HG03108 (cell line): Measurements from ENCODE around the gene TAOK3.
A peak's percentile ranks its signal among the peaks of the same experiment; 100 is the strongest.
"Not testable (repeated sequence)": the region's sequence is repeated elsewhere in the genome, so short reads cannot be mapped to it uniquely, and the experiment has no call there.

ENCODE experiments used
- ATAC-seq: cut with Tn5 transposase; IDR thresholded peaks from one replicate; pipeline ENCODE4 v1.9.1; 2021; ENCODE audit warnings: moderate library complexity; ENCODE audit not compliant: unreplicated experiment

The TAOK3 gene

DNA sequence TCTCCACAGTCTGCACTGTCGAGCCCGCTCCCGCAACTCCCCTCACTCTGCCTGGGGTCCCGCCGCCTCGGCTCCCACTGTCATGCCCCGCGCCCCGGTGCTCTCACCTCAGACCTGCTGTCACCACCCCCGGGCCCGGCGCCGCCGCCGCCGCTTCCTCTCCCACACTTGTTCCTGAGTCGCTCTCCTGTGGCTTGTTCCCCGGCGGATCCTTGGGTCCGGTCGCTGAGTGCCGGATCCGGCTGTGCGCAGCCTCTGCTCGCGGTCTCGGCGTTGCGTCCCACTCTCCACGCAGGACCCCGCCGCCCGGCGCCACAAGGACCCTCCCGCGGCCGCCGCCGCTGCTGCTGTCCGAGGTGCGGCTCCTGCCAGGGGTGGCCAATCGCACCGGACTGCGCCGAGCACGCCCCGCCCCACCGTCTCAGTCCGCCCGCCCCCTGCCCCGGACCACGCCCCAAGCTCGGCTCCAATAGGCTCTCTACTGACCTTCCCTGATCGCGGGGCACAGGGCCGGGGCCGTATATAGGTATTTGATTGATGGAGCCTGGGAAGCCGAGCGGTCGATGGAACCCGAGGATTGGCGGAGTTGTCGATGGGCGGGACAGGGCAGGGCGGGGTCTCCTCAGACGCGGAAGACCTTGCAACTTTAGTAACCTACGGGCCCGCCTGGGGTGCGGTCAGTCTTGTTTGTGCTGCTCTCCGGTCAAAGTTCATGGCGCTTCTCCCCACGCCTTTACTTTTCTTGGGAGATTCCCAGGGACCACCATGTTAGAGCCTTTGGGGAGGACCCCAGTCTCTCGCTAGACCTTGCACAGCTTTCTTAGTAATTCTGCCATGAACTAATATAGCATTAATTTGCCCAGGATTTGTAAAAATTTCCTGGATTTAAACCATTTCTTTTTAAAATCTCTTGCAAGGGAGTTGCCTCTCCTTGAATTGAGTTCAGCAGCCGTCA lies at the start of gene TAOK3:
Gene TAOK3 (minus strand): TSS at position 367 of the 955 bp plus-strand sequence. CDS start 117,340 bp downstream, outside the sequence.
- ATAC-seq, result peak; percentile 79

- no peak for ATAC-seq
These were observed 48.0 kb upstream of the TAOK3 start for GRCh38 chr12:118420673-118421072.

- no peak for ATAC-seq
These were observed 45.8 kb upstream of the TAOK3 start for GRCh38 chr12:118418385-118419057.

DNA sequence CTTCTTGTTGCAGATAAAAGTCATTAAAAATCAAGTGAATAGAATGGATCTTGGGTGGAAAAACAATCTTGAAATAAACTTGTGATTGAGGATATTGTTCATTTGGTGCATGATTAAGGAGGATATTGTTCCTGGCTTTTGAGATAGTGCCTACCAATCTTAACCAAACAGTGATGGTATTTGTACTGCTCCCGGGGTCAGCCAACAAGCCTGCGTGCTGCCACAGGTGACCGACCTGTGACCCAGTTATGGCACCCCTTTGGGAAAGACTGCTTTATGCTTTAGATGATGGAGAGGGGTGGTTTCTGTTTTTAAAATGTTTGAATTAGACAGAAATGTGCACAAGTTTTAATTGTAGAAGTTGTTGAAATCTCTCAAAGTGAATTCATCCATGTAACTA lies 45.2 kb upstream of the TAOK3 start:
- ATAC-seq, result no peak

DNA sequence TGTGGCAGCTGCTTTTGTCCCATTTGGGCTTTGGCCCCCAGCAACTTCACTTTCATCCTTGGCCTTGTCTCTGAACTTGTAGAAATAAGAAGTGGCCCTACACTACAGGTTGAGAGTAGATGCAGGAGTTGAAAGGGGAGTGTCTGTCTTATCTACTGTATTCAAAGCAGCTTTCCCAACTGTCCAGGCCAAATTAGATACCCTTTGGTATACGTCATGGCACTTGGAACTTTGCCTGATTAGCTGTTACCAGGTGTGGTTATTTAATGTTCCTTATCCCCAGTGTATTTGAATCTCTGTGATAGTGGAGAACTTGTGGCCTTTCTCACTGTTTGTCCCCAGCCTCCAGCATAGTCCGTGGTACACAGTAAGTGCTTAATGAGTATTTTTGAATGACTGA lies 37.1 kb upstream of the TAOK3 start:
- no peak for ATAC-seq

DNA sequence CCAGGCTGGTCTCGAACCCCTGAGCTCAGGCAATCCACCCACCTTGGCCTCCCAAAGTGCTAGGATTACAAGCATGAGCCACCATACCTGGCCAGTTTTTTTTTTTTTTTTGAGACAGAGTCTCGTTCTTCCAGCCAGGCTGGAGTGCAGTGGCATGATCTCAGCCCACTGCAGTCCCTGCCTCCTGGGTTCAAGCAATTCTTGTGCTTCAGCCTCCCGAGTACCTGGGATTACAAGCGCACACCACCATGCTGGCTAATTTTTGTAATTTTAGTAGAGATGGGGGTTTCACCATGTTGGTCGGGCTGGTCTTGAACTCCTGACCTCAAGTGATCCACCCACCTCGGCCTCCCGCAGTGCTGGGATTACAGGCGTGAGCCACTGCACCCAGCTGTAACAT lies 35.5 kb upstream of the TAOK3 start:
- ATAC-seq, result not testable (repeated sequence)

DNA sequence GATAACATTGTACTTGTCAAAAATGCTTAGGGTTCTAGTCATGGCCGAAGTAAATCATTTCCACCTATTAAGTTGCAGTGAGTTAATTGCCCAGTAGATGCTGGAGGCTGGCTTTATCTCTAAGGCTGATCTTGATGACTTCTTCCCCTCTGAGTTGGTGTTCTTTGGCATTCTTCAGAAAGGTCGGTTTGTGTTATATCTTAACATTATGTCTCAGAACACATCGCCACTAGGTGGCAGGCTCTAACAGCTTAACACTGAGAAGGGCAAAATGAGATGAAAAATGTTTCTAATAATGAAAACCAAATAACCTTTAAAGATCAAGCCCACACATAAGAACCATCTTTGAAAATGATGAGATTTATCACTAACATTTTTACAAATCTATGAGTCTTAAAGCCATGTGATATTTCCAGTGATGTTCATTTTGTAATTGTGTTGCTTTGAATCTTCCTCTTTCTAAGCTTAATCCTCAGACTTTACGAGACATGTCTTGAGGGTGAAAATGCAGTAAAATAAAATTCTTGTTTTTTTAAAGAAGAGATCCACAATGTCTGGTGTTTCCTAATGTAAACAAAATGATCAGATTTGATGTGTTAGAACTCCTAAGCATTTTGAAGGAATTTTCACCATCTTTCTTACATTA lies 32.3 kb upstream of the TAOK3 start:
- ATAC-seq, result no peak

GRCh38 chr12:118402251-118402650 lies 29.5 kb upstream of the TAOK3 start:
- ATAC-seq, result no peak

DNA sequence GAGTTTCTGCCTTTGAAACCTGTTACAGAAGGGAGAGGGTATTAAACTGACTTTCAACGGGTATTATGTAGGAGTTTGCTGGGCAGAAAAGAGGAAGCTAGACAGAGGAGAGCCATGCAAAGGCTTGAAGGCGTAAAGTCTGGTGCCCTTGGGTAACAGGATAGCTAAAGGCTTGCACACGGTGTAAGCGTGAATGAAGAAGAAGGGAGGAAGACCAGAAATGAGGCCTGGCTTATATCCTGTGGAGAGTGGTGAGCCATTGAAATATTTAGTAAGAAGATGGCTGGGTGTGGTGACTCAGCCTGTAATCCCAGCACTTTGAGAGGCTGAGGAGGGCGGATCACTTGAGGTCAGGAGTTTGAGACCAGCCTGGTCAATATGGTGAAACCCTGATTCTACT lies 26.2 kb upstream of the TAOK3 start:
- ATAC-seq, result no peak

DNA sequence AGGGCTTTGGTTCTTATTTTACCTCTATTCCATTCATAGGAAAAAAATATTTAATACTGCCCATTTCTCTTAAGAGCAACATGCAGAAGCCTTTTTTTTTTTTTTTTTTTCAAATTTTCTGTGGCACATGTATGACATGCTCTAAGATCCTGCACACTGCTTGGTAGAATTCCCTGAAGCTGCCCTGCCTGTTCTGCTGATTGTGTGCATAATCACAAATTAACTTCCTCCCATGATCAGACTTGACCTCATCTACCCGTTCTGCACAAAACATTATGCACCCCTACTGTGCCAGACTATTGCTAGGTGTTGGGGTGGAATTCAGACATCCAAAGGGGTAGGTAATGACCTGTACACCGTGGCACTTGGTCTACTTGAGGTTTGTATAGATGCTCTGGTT lies 25.8 kb upstream of the TAOK3 start:
- ATAC-seq, result no peak

DNA sequence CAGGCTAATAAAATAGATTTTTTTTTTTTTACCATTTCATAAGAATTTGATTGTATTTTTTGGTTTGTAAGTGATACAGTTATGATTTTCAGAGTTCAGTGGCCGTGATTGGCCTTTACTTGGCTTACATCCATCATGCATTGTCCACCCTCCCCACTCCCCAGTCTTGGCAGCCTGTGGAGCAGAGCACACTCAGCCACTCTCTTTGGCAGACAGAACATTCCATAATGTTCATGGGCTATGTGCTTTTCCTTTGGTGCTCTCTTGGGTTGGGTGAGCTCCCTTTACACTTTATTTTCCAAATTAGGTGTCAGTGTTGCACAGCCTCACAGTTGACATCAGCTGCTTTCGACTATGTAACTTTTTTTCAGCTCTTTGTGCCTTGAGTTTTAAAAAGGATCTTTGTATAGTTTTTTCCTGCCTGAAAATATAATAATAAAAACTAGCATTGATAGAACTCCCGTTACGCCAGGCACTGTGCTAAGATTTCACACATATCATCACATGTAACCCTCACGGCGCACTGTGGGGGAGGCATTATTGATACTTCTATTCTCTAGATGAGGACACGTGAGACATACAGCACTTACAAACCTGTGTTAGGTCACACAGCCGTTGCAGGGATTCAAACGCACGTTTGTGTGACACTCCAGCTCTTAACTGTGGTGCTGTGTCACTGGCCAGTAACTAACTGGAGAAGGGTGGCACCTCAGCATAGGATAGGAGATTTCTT lies 25.2 kb upstream of the TAOK3 start:
- no peak for ATAC-seq

DNA sequence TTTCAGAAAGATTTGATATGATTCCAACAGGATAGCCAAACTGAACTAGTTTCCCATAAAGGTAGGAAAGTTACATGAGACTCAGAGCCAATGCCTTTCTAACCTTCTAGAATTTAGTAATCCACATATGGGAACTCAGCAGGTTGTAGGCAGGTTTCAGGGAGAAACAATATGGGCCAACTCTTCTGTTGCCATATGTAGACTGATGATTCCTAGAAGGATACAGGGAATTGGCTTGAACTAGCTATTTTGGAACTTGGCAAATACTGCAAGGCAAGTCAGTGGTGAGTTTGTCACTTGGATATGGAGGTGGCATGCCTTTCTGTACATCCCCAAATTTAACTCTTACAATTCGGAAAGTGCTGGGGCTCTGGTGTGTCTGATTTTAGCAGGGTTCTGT lies 19.1 kb upstream of the TAOK3 start:
- ATAC-seq, result no peak

DNA sequence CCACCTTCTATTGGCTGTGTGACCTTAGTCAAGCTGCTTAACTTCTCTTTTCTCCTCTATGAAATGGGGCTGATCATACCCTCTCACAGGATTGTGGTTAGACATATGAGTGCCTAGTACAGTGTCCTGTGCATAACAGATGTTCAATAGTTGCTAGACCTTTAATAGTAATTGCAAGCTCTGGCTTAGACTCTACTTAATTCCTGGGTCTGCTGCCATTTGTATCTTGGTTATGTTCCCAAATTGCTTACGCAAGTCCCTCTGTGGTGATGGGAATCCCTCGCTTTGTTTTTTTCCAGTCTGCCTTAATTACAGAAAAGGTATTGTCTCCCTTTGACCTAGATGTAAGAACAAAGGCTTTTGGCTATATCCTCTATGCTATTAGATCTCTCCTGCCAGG lies 18.7 kb upstream of the TAOK3 start:
- no peak for ATAC-seq

- no peak for ATAC-seq
These were observed 5.3 kb upstream of the TAOK3 start for GRCh38 chr12:118377884-118378470.

DNA sequence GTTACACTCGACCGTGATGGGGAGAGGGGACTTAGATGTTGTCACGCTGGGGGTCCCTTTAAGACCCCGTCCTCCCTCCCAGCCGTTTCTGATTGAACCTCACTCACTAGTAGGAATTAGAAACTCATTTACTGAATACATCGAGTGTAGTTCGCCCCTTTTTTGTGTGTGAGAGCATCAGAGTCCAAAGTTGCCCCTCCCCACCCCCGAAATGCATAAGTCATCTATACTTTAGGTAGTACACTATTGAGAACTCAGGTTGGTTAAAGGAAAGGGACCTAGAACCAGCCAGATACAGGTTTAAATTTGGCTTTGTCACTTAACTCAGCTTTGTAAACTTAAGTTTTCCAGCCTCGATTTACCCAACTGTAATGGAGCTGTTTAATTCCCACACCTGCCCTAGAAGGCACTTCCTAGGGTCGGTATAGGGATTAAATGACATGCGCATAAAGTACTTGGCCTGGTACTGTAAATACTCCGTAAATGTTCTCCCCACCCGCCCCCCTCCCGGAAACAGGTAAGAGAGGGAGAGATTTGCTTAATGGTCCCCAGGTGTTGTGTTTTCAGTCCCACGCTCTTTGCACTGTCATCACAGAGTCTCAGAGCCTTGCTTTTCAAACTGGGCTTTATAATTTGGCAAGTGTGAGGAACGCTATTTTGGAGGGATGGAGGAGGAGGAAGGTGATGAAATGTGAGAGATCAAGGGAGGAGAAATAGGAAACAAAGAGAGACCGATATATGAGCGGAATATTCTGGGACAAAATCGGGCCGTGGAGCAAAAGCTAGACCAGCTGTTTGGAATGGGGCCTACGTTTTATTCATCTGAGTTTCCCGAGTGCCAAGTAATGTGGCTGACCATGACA lies 4.5 kb upstream of the TAOK3 start:
- no peak for ATAC-seq

DNA sequence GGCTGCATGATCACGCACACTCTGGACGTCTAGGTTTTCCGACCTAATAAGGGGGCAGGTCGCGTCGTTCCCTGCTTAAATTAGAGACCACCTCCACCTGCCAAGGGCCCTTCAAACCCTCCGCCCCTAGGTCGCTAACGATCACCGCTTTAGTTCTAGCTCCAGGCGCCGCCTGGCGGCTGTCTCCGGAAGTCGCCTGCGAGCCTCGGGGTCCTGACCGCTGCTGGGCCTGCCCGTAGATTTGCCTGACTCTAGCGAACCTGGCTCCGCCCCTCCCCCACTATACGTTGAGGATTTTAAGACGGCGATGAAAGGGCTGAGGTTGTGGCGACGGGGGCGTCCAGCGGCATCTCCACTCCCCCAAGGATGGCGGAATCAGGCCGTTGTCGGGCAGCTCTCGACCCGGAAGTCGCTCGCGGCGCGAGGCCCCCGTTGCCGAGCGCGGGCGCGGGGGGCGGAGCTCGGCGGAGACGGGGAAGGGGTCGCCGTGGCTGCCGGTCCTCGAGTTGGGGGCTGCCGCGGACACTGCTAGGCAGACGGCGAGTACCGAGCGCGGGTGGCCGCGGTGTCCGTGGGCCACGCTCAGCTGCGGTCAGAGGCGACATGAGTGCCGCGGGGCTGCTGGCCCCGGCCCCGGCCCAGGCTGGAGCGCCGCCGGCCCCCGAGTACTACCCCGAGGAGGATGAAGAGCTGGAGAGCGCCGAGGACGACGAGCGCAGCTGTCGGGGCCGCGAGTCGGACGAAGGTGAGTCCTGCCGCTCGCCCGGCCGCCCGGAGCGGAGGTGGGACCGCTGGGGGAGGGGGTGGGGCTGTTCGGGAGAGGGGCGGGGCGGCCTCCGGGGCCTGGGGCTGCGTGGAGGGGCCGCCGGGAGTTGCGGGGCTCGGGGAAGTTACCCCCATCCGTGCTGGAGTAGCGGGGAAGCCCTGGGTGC lies 3.6 kb upstream of the TAOK3 start, which contains the start of gene SUDS3:
Gene SUDS3 (plus strand): TSS at position 467 of the 932 bp plus-strand sequence. CDS start 137 bp downstream, at position 604.
- ATAC-seq, result no peak

- ATAC-seq, result no peak
These were observed 2.6 kb upstream of the TAOK3 start for GRCh38 chr12:118375348-118375747.

- ATAC-seq, result no peak
These were observed 2.2 kb upstream of the TAOK3 start for GRCh38 chr12:118374909-118375308.
